Dermis microvascular lymphatic vessel endothelial cell (primary cell): Measurements from ENCODE around the gene GNAT2. TPM values are rescaled to one million over a fixed set of nuclear protein-coding genes. Genes with fewer than 3 reads are reported as not detected.
"Not testable (repeated sequence)": the region's sequence is repeated elsewhere in the genome, so short reads cannot be mapped to it uniquely, and the experiment has no call there.

Experiments
- DNase-seq, 2 donors: peaks; one replicate each; pipeline versions ENCODE4 v3.0.0 to v3.0.0-alpha.2; 2010; ENCODE audit warnings: low read depth in 2 of 2
- total RNA-seq: library from RNA; depleted of rRNA; stranded (reverse); fragments of >200 nt; gene quantifications from 2 replicates; pipeline ENCODE4 v1.2.1, GENCODE V29; 2014

GNAT2 gene
- 0.13 TPM in 1 of 2 replicates, not detected in the other for total RNA-seq

DNA sequence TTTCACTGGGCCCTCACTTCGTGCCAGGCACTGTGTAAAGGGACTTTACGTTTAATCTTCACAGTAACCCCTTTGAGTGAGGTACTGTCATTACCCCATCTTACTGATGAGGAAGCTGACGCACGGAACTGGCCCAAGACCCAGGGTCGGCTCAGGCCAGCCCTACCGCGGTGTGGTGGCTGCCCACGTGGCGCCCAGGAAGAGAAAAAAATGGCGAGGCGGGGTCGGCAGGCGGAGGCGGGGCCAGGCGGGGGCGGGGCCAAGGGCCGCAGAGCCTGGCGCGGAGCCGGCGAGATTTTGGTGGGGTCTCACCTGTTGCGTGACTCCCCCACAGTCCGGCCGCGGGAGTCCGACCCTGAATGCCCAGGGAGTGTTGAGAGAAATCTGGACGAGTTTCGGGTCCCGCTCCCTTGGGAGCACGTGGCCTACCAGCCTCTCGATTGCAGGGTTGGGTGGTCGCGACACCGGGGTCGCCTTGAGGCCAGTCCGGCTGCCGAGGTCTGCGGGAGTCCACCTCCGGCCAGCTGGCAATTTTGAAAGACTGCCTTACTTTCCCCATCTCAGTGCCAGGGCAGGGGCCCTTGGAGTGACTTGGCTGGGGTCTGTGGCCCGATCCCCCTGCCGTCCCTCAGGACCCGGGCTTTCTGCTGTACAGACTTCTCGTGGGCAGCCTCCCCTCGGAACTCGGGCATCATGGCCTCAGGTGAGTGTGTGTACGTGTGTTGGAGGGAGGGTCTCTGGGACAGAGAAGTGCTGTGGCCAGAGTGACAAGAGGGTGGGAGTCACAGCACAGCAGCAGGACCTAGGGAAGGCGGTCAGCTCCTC is at the start of gene GNAT2, which contains the start of gene AMPD2:
GNAT2 (minus strand) TSS at position 41 of the 825 bp plus-strand sequence. CDS start 6,746 bp downstream, outside the sequence.
AMPD2 (plus strand) TSS at position 262 of the 825 bp plus-strand sequence. CDS start 1,339 bp downstream, outside the sequence.
- peak in 1 of 2 donors; percentile 72 for DNase-seq

DNA sequence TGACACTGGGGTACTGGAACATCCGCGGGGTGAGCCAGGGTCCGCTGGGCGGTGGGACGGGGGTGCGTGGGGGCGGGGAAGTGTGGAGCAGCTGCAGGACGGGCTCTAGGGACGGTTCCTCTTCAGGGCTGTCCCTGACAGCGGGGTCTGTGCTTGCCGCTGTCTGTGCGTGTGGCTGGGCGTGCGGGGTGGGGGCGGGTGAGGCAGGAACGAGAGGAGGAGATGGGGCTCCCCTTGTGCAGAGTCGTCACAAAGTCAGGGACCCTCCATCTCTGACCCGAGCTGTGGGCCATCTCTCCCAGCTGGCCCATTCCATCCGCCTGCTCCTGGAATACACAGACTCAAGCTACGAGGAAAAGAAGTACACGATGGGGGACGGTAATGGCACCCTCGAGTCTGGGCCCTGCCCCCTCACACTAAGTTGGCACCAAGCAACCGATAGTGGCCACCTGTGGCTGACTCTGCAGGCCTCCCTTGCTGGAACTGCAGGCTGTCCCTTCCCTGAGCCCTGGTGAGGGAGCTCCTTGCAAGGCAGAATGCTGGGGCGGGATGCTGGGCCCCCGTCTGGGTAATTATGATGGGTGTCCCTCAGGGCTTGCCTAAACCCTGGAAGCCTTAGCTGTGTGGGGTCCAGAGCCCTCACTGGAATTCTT is 48.8 kb upstream of the GNAT2 start:
- DNase-seq = no peak

GRCh38 chr1:109667452-109668122 is 48.2 kb upstream of the GNAT2 start, which contains the start of gene GSTM2:
GSTM2 (plus strand) TSS chr1:109668057; CDS start chr1:109668116, 59 bp downstream.
- DNase-seq = peak in 1 of 2 donors; percentile 81

DNA sequence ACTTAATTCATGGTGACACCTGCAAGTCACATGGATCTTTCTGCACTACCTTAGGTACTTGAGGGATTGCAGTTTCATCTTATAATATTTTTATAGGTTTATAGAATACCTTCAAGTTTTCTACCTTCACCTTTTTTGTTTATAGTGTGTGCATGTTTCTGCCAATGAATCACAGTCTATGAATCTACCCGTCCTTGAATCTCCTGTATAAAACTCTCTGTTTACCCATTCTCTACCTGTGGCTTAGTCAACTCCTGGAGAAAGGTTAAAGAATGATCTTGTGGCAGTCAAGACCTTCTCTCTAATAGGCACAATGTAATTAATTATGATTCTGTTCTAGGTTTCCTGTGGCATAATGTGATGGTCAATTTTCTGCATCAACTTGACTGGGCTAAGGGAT is 45.3 kb upstream of the GNAT2 start:
- no peak for DNase-seq

DNA sequence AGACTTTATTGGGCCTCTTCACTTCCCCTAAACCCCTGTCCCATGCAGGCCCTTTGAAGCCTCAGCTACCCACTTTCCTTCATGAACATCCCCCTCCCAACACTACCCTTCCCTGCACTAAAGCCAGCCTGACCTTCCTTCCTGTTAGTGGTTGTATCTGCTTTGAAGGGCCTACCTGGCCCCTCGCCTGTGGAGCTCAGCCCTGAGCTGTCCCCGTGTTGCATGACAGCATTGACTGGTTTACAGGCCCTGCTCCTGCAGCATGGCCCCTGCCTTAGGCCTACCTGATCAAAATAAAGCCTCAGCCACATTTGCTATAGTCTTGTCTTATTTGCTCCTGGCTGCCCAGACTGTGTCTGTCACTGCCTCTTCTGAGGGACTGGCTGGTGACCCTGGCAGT is 42.0 kb upstream of the GNAT2 start:
- no peak for DNase-seq

DNA sequence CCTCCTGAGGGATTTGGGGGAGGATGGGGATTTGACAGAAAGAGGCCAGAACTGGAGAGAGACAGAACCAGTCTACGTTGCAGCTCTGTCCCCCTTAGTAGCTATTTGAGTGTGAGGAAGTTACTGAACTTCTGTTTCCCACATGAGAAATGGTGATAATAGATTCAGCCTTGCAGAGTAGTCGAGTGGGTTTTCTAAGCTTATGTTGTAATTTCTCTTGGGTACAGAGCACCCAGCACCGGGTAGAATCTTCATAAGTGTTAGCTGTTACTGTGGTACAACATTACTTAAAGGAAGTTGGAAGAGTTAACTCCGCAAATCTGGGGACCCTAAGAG is 41.2 kb upstream of the GNAT2 start:
- DNase-seq = not testable (repeated sequence)

DNA sequence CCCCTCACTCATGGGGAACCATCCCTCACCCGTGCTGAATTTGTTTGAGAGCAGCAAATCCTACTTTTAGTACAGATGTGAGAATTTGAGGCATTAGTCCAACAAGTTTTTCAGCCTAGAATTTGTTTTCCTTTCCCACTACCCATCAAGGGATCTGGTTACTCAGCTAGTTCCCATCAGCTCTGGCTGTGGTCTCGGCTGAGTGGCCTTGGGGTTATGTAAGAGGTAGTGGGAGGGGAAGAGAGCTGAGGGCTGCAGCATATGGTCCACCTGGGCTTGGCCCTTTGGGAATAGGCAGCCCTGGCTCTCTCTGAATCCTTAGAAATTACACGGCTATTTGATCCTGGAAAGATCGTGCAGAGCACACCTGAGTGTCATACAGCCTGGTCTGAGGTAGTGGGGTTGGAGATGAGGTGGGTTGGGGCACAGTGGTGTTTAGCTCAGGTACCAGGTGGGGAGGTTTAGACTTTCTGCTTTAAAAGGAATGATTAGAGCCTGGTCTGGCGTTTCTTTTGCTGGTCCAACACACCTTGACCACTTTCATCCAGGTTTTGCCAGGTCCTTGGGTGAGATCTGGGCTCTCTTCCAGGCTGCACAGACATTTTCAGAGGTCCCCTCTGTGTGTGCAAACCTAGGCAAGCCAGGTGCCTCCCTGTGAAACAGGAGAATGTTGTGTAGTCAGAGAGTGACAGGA is 40.7 kb upstream of the GNAT2 start:
- no peak for DNase-seq

GRCh38 chr1:109659145-109659544 is 39.7 kb upstream of the GNAT2 start:
- no peak for DNase-seq

DNA sequence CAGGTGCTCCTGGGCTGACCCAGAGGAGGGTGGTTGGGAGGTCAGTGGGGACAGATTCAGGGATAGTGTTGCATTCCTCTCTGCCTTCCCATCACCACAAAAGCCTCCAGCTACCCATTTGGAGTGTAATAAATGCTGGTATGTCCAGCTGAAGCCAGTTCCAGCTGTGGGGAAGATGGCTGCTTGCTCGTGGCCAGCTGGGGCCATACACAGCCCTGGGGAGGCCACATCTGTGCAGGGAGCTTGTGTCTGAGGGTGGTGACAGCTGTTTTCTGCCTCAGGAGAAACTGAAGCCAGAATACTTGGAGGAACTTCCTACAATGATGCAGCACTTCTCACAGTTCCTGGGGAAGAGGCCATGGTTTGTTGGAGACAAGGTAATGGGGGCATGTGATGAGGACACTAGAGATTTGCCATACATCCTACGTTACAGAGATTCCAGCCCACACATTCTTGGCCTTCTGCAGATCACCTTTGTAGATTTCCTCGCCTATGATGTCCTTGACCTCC is 39.2 kb upstream of the GNAT2 start:
- no peak for DNase-seq

DNA sequence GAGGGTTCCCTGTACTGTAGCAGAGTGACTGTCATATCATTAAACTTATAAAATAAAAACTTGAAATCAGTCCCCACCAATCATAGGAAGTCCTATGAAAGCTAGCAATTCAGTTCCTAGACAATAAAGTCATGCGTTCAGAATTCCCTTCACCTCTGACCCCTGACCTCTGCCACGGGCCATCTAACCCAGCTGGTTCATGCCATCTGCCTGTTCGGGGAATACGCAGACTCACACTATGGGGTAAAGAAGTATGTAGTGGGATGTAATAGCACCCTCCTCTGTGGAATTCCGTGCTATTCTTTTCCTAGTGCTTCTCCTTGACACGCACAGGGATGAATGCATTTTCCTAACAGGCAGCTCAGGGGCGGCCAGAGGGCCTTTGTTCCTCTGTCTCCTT is 38.6 kb upstream of the GNAT2 start:
- no peak for DNase-seq

GRCh38 chr1:109657395-109657794 is 38.0 kb upstream of the GNAT2 start:
- no peak for DNase-seq

DNA sequence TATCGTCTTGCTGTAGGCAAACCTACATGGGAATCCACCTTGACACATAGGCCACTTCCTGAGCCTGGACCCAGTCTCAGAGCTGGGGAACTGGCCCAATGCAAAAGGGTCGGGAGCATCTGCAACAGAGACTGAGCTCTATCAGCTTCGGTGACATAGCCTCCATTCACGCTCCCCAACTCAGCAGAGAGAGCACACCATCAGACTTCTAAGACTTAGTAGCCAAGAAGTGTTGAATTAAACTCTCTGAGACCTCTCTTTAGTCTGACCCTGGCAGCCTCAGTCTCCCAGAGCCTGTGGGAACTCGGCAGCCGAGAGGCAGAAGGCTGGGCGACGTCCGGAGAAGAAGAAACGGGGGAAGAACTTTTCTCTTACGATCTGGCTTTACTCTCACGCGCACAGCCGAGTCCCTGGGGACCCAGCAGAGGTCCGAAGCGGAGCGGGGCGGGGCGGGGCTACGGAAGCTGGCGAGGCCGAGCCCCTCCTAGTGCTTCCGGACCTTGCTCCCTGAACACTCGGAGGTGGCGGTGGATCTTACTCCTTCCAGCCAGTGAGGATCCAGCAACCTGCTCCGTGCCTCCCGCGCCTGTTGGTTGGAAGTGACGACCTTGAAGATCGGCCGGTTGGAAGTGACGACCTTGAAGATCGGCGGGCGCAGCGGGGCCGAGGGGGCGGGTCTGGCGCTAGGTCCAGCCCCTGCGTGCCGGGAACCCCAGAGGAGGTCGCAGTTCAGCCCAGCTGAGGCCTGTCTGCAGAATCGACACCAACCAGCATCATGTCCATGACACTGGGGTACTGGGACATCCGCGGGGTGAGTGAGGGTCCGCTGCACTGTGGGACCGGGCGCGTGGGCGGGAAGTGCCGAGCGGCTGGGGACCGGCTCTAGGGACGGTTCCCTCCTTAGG is 36.5 kb upstream of the GNAT2 start, which contains the start of gene GSTM4:
GSTM4 (plus strand) TSS at position 485 of the 905 bp plus-strand sequence; CDS start at position 776, 291 bp downstream.
- DNase-seq = peak in 1 of 2 donors; percentile 62

GRCh38 chr1:109654519-109654918 is 35.1 kb upstream of the GNAT2 start:
- no peak for DNase-seq

DNA sequence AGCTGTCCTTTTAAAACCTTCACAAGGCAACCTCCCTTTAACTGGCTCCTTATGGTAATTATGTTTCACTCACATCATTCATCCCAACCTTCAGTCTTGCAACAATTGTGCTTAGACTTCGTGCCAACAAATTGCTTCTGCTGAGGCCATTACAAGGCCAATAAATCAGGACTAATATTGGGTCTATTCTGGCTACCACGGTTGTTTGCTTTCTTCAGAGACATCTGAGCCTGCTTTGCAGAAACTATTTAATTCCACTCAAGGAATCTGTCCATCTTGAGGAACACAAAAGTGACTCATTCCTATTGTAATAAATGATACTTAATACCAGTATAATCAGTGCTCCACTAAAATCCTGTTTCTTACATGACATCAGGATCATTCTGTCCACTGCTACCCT is 33.9 kb upstream of the GNAT2 start:
- no peak for DNase-seq

GRCh38 chr1:109652402-109652801 is 33.0 kb upstream of the GNAT2 start:
- DNase-seq = no peak

GRCh38 chr1:109650609-109651008 is 31.2 kb upstream of the GNAT2 start:
- DNase-seq = peak in 1 of 2 donors; percentile 39

GRCh38 chr1:109649491-109649914 is 30.1 kb upstream of the GNAT2 start:
- peak in 1 of 2 donors; percentile 44 for DNase-seq

DNA sequence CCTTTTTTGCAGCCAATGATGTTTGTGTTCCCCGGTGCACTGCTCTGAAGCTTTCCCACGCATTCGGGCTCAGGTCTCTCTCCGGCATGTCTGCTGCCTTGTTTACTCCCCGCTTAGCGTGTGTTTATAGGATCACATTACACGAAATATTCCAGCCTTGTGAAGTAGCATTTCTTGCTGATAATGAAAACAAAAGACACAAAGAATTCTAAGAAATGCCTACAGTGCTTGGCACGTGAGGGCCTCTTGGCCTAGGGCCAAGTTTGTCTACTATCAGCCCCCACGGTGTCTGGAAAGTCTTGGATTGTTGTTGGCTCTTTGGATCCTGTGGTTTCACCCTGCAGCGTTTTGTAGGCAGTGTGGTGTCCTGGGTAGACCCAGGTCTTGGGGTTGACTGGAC is 25.3 kb upstream of the GNAT2 start:
- no peak for DNase-seq

DNA sequence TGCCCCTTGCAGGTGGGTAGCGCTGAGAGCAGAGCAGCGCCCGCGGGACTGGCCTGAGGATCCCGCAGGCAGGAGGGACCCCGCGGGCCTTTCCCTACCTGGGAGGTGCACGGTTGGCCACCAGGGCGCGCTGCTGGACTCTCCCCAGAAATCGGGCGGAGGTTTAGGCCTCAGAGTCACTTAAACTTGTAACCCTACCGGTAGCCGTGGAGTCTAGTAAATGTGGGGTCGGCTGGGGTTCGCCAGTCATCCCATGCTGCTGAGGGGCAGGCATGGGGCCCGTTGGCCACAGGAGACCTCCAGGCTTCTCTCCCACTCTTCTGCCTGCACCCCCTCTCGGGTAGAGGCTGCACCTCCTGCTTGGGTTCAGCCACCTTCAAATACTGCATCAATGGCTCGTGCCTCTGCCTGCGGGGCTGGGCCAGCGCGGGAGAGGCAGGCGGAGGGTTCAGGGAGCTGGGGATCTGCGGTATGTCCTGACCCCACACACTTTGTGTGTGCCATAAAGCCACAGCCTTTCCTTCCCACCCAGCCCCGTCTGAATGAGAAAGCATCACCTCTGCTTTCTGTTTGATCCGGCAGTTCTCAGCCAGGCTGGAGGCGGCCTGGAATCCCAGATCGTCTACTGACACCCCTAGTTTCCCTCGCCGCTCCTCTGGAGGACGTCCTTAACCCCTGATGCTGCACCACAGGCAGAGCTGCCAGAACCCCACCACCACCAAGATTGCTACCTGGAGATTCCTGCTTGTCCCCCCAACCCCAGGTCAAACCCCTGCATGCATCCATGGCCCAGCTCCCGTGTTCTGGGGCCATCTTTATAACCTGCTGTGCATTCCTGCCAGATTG is 24.2 kb upstream of the GNAT2 start:
- DNase-seq = peak in 1 of 2 donors; percentile 70
